K562 (cell line): ENCODE measurements around the gene IL1RN. TPM values are rescaled to one million over a fixed set of nuclear protein-coding genes. Genes with fewer than 3 reads are reported as not detected.

ENCODE experiments used
- ATAC-seq: fragments of 200-7000 bp; cut with Tn5 transposase; 3 replicates; pipeline ENCODE4 v1.9.1; 2020; ENCODE audit warnings: moderate library complexity
- BruUV-seq: library from RNA; stranded (reverse); fragments of 400-500 nt; replicated peaks from 2 replicates; lab custom pipeline; 2021; lab: Mats Ljungman, UMichigan
- CTCF ChIA-PET: fragments of 300-600 bp; formaldehyde crosslinking; extraction: SDS; loops from one replicate; lab custom pipeline; 2021; ENCODE audit warnings: low intra/inter-chr PET ratio; lab: Yijun Ruan, JAX
- POLR2A ChIA-PET: fragments of 300-600, 350-650 bp; sonication (Branson Sonifier 250); formaldehyde crosslinking; extraction: SDS; loops from one replicate; lab custom pipeline; 2021; ENCODE audit warnings: antibody characterized with exemption, inconsistent platforms; lab: Yijun Ruan, JAX
- DNase-seq, 4 experiments: peaks; one replicate each; pipeline versions ENCODE4 v3.0.0 to v3.0.0-alpha.2; 2011 to 2018; ENCODE audit warnings: low spot score in 3 of 4, mixed read lengths in 3 of 4; ENCODE audit errors: extremely low read depth in 1 of 4
- FAIRE-seq: peaks from 2 replicates; lab custom pipeline; 2011; peaks lifted over from hg19 to GRCh38; lab: Jason Lieb, UNC
- H2AFZ ChIP-seq: 2 replicates; pipeline ENCODE4 v1.6.0; 2011; ENCODE audit warnings: low read depth, low read length, control low read depth, inconsistent platforms
- H3K27ac ChIP-seq: fragments of 200-600 bp; 3 replicates; pipeline ENCODE4 v1.8.0; 2011; ENCODE audit warnings: low read depth, mild to moderate bottlenecking, control low read depth, inconsistent platforms, low read length, moderate library complexity, mixed read lengths; ENCODE audit errors: extremely low read depth
- H3K27me3 ChIP-seq, 2 experiments: fragments of 300-600 bp in 1 of 2; 2 replicates in 1 of 2; 3 replicates in 1 of 2; pipeline versions ENCODE4 v1.6.0 to v1.8.0; 2011; ENCODE audit warnings: inconsistent platforms in 2 of 2, low read length in 2 of 2, mild to moderate bottlenecking in 1 of 2, mixed read lengths in 1 of 2, moderate library complexity in 1 of 2; ENCODE audit not compliant: control insufficient read depth in 2 of 2, insufficient read depth in 2 of 2
- H3K36me3 ChIP-seq: fragments of 300-600 bp; 3 replicates; pipeline ENCODE4 v1.8.0; 2011; ENCODE audit warnings: mild to moderate bottlenecking, low read length, inconsistent platforms; ENCODE audit not compliant: control insufficient read depth, insufficient read depth
- H3K4me1 ChIP-seq, 2 experiments: fragments of 200-600 bp in 1 of 2; replicated peaks in 1 of 2; 2 replicates in 1 of 2; 3 replicates in 1 of 2; pipeline versions ENCODE4 v1.5.1 to v1.8.0; 2011; ENCODE audit warnings: inconsistent platforms in 2 of 2, low read length in 2 of 2, mild to moderate bottlenecking in 1 of 2, mixed read lengths in 1 of 2, moderate library complexity in 1 of 2; ENCODE audit not compliant: control insufficient read depth in 2 of 2, insufficient read depth in 2 of 2
- H3K4me2 ChIP-seq: 2 replicates; pipeline ENCODE4 v1.6.1; 2011; ENCODE audit warnings: low read length, control low read depth, inconsistent platforms, mixed read lengths; ENCODE audit not compliant: insufficient read depth
- H3K4me3 ChIP-seq: fragments of 200-600 bp; sonication (generic), shearing (Covaris generic); 2 replicates; pipeline ENCODE4 v1.5.1; 2016; ENCODE audit warnings: control low read depth, inconsistent platforms
- H3K79me2 ChIP-seq: fragments of 200-600 bp; 3 replicates; pipeline ENCODE4 v1.8.0; 2011; ENCODE audit warnings: low read length, inconsistent platforms; ENCODE audit not compliant: control insufficient read depth, insufficient read depth
- H3K9ac ChIP-seq, 2 experiments: 2 replicates each; pipeline versions ENCODE4 v1.6.0 to v1.6.1; 2011; ENCODE audit warnings: low read depth in 2 of 2, low read length in 2 of 2, control low read depth in 1 of 2, inconsistent platforms in 1 of 2, mild to moderate bottlenecking in 1 of 2, mixed read lengths in 1 of 2; ENCODE audit not compliant: insufficient read depth in 1 of 2
- H3K9me1 ChIP-seq: one replicate; pipeline ENCODE4 v1.6.0; 2011; ENCODE audit warnings: inconsistent platforms, mild to moderate bottlenecking, low read length, moderate library complexity; ENCODE audit not compliant: control insufficient read depth, insufficient read depth
- H3K9me3 ChIP-seq: replicated peaks from 2 replicates; pipeline ENCODE4 v1.5.1; 2011; ENCODE audit warnings: low read depth, low read length, inconsistent platforms; ENCODE audit not compliant: control insufficient read depth, insufficient read depth
- H4K20me1 ChIP-seq: replicated peaks from 2 replicates; pipeline ENCODE4 v1.6.1; 2011; ENCODE audit warnings: low read length, inconsistent platforms, mixed read lengths; ENCODE audit not compliant: control insufficient read depth, insufficient read depth
- CXXC5 ChIP-seq: fragments of 250-450 bp; sonication (Bioruptor Pico); IDR thresholded peaks from 2 replicates; pipeline ENCODE4 v1.8.0; 2022; ENCODE audit warnings: inconsistent platforms, mild to moderate bottlenecking, moderate library complexity
- HDAC1 ChIP-seq, 2 experiments: fragments of 450-650 bp; IDR thresholded peaks; 2 replicates each; pipeline ENCODE4 v1.6.1; 2016 to 2017; ENCODE audit warnings: inconsistent platforms in 1 of 2, mild to moderate bottlenecking in 1 of 2, moderate library complexity in 1 of 2
- MCM5 ChIP-seq: fragments of 450-650 bp; IDR thresholded peaks from 2 replicates; pipeline ENCODE4 v1.6.1; 2016; ENCODE audit warnings: low read depth
- SRSF3 ChIP-seq: fragments of 200-400 bp; formaldehyde crosslinking; IDR thresholded peaks from 2 replicates; pipeline ENCODE4 v1.6.1; 2016; ENCODE audit warnings: mild to moderate bottlenecking, low read length, moderate library complexity; ENCODE audit not compliant: insufficient read depth
- WGBS: fragments of 100-300 bp; shearing (Covaris generic); methylation state at CpG from one replicate; pipeline ENCODE4 v1.1.6; 2016; ENCODE audit warnings: low coverage, mixed read lengths; ENCODE audit not compliant: insufficient coverage; ENCODE audit errors: missing lambda C conversion rate; 5-methylcytosine and 5-hydroxymethylcytosine counted together
- in situ Hi-C: fragments of 300-500 bp; cut with MboI; formaldehyde crosslinking; loops from 4 replicates; pipeline ENCODE4 v1.15.0; 2018; ENCODE audit warnings: inconsistent platforms, mixed read lengths
- intact Hi-C: fragments of 100-400 bp; cut with micrococcal nuclease; formaldehyde crosslinking; loops from 2 replicates; pipeline ENCODE4 v1.14.2; 2022
- polyA plus RNA-seq, 8 experiments: library from polyadenylated mRNA; depleted of rRNA in 4 of 8; stranded (reverse) in 5 of 8; unstranded in 3 of 8; fragments of >200 nt; fragmentation: Nextera tagmentation in 2 of 8; fragmentation: Illumina TruSeq in 1 of 8; extraction: Ambion mirVana in 2 of 8; extraction: Trizol in 1 of 8; gene quantifications; 2 replicates each; pipeline versions ENCODE4 v1.2.1 to v1.2.3, GENCODE V29; 2011 to 2014; ENCODE audit warnings: inconsistent platforms in 1 of 8, missing spikeins in 1 of 8
- total RNA-seq, 7 experiments: library from RNA; depleted of rRNA in 6 of 7; stranded (reverse); fragments of >200 nt in 6 of 7; fragmentation: Illumina TruSeq in 2 of 7; extraction: Trizol in 2 of 7; gene quantifications; 2 replicates each; pipeline versions ENCODE4 v1.2.1 to v1.2.3, GENCODE V29; 2011 to 2021; ENCODE audit warnings: low replicate concordance in 1 of 7
- TF ChIP-seq, protein P1 (sequence below): fragments of 450-650 bp; IDR thresholded peaks from 2 replicates; pipeline ENCODE4 v1.6.1; 2017; ENCODE audit warnings: antibody characterized with exemption, mild to moderate bottlenecking

The IL1RN gene
- total and polyA plus RNA-seq, 9 of the 15 experiments (the other 6 are each of a cell fraction or from before 2014, with no cell fraction given): 0.13 TPM; not detected in 8

DNA sequence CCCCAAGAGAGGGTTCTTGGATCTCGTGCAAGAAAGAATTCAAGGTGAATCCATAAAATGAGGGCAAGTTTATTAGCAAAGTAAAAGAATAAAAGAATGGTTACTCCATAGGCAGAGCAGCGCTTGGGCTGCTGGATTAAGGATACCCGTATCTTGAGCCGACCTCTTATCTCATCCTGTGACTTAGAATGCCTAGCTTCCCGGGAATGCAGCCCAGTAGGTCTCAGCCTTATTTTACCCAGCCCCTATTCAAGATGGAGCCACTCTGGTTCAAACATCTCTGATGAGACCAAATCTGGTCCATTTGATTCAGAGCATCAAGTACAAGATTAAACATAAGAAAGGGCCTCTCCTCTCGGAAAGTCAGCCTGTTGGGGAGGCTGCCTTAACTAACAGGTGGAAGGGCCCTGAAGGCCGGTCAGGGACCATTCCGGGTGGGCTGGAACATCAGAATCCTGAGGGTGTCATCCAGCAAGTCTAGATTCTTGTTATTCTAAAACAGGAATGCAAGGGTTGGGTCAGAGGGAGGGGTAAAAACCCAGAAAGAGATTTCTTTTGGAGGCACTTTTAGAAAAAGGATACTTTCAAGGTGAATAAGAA lies 52.1 kb downstream of the IL1RN start:
- BruUV-seq: no TSS peak
- TF ChIP-seq SRSF3: no peak
- no peak for TF ChIP-seq HDAC1 (IDR thresholded peaks at IDR 0.05)
- TF ChIP-seq, protein P1, sequence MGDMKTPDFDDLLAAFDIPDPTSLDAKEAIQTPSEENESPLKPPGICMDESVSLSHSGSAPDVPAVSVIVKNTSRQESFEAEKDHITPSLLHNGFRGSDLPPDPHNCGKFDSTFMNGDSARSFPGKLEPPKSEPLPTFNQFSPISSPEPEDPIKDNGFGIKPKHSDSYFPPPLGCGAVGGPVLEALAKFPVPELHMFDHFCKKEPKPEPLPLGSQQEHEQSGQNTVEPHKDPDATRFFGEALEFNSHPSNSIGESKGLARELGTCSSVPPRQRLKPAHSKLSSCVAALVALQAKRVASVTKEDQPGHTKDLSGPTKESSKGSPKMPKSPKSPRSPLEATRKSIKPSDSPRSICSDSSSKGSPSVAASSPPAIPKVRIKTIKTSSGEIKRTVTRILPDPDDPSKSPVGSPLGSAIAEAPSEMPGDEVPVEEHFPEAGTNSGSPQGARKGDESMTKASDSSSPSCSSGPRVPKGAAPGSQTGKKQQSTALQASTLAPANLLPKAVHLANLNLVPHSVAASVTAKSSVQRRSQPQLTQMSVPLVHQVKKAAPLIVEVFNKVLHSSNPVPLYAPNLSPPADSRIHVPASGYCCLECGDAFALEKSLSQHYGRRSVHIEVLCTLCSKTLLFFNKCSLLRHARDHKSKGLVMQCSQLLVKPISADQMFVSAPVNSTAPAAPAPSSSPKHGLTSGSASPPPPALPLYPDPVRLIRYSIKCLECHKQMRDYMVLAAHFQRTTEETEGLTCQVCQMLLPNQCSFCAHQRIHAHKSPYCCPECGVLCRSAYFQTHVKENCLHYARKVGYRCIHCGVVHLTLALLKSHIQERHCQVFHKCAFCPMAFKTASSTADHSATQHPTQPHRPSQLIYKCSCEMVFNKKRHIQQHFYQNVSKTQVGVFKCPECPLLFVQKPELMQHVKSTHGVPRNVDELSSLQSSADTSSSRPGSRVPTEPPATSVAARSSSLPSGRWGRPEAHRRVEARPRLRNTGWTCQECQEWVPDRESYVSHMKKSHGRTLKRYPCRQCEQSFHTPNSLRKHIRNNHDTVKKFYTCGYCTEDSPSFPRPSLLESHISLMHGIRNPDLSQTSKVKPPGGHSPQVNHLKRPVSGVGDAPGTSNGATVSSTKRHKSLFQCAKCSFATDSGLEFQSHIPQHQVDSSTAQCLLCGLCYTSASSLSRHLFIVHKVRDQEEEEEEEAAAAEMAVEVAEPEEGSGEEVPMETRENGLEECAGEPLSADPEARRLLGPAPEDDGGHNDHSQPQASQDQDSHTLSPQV: 0 out of 2 replicates have a peak, but pooled peaks have one; percentile 40
- 0 out of 2 replicates have a peak, but pooled peaks have one; percentile 12 for TF ChIP-seq CXXC5 (CRISPR knock-in tag)
- no peak for TF ChIP-seq MCM5
- 75% methylated on average over 8 of the region's 8 CpGs for WGBS
- Histone ChIP-seq H4K20me1 (peaks cover 13% of the 10 kb centered on the region), H3K9me3 (no peaks in the 10 kb centered on the region), H3K27me3 (no peaks in the 10 kb centered on the region), H3K36me3 (peaks cover 49% of the 10 kb centered on the region; the same call in 2 of the 3 replicates), H3K79me2 (peaks cover 19% of the 10 kb centered on the region), H3K9me1 (peaks cover 12% of the 10 kb centered on the region), H3K27ac (no peak overlapping the region), H3K4me3 (no peak overlapping the region), H3K4me1 (peaks cover 36 to 37% of the 10 kb centered on the region in 2 experiments; a peak in 4 of 5 replicates), H3K4me2 (peak overlapping the region; percentile 5; the same call in 1 of the 2 replicates), H2AFZ (no peak overlapping the region), H3K9ac (peak overlapping the region; percentile 12 to 87; a peak in 2 of 4 replicates)
- DNase-seq: no peak
- no peak for ATAC-seq
- ChIA-PET POLR2A (interaction anchor here (0.6 kb wide), 1 partner anchor 182 kb away, joined by 4 read pairs; no protein-coding TSS in a partner anchor), CTCF (no interaction called here)
- intact Hi-C loops: no loop called here
- FAIRE-seq: no peak
- in situ Hi-C loops: no loop called here
